Measurements from ENCODE around the gene LGALSL. TPM values are rescaled to one million over a fixed set of nuclear protein-coding genes. Genes with fewer than 3 reads are reported as not detected.
"Not testable (repeated sequence)": the region's sequence is repeated elsewhere in the genome, so short reads cannot be mapped to it uniquely, and the experiment has no call there.

Gene LGALSL
- total RNA-seq, 4 donors from 2014 or later: 81.9 to 231 (median 169) TPM

DNA sequence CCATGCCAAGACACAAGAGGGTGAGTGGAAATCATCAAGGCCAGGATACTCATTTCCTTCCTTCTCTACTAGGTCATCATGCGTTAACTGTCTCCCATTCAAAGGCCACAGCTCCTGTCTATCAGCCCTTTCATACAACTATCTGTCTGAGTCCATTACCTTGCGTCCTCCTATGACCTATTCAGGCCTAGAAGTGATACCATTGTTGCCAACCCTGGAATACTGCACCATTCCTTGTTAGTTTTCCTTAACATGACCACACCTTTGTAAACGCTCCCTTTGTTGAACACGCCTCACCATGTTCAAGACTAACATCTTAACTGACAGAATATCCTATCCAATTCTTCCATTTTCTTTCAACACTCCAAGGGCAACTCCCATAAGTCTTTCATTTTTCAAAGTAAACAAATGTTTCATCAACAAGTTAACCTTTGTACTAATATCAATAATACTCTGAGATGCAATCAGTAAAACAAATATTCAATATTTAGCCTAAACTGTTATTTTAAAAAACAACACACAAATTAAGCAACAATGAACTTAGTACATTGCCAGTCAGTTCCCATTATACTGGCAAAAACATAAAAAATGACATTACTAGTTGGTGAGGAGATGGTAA lies 19.8 kb upstream of the LGALSL start:
- TF ChIP-seq, protein P1, sequence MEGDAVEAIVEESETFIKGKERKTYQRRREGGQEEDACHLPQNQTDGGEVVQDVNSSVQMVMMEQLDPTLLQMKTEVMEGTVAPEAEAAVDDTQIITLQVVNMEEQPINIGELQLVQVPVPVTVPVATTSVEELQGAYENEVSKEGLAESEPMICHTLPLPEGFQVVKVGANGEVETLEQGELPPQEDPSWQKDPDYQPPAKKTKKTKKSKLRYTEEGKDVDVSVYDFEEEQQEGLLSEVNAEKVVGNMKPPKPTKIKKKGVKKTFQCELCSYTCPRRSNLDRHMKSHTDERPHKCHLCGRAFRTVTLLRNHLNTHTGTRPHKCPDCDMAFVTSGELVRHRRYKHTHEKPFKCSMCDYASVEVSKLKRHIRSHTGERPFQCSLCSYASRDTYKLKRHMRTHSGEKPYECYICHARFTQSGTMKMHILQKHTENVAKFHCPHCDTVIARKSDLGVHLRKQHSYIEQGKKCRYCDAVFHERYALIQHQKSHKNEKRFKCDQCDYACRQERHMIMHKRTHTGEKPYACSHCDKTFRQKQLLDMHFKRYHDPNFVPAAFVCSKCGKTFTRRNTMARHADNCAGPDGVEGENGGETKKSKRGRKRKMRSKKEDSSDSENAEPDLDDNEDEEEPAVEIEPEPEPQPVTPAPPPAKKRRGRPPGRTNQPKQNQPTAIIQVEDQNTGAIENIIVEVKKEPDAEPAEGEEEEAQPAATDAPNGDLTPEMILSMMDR (IDR thresholded peaks at IDR 0.05): no peak
- TF ChIP-seq POLR2A (IDR thresholded peaks at IDR 0.05): no peak
- intact Hi-C loops (cut with DNase I; ENCODE audit: low total_unique reads): no loop called here
- WGBS, 2 donors: 83 to 87% methylated on average over 4 of the region's 4 CpGs
- no peak overlapping the region for H3K4me3 ChIP-seq (ENCODE audit: low read depth, poor library complexity, severe bottlenecking)
- no peak for DNase-seq (ENCODE audit: low spot score in 2 of 2)

DNA sequence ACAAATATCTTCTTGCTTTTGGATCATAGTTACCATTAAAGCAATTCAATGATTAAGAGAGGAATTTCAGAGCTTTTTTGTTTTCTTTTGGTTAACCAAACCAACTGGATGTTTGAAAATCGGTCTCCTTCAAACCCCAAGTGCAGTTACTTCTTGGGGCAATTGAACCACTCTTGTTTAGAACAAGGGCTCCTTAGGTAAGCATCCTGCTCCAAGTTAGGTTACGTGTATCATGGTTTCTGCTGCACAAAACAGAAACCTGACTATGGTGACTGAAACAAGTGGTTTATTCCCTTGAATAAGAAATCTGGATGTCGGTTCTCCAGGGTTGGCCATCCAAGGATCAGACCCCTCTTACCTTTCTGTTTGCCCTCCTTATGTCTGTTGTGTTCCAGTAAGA lies 16.1 kb upstream of the LGALSL start:
- TF ChIP-seq, protein P1 (IDR thresholded peaks at IDR 0.05): no peak
- TF ChIP-seq POLR2A (IDR thresholded peaks at IDR 0.05): no peak
- H3K4me3 ChIP-seq (ENCODE audit: low read depth, poor library complexity, severe bottlenecking): no peak overlapping the region
- DNase-seq (ENCODE audit: low spot score in 2 of 2): no peak
- WGBS, 2 donors: 93 to 96% methylated on average over 3 of the region's 3 CpGs
- intact Hi-C loops (cut with DNase I; ENCODE audit: low total_unique reads): no loop called here

DNA sequence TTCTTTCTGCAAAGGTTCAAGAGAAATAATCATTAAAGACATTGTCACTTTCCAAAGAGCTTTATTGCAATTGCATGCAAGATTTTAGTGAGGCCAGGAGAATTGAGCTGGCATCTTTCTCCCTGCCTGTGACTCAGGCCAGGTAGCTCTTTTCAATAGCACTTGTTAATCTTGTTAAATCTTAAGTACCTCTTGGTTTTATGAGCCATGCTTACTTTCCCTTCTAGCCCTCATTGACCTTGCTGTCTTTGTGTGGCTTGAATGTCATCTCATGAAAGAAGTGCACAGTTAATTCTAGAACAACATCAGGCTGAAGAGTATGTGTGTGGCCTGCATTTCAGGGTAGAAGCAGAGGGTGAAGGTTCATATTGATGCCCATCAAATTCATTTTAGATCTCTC lies 14.8 kb upstream of the LGALSL start:
- intact Hi-C loops (cut with DNase I; ENCODE audit: low total_unique reads): no loop called here
- DNase-seq (ENCODE audit: low spot score in 2 of 2): no peak
- TF ChIP-seq, protein P1 (IDR thresholded peaks at IDR 0.05): no peak
- no peak for TF ChIP-seq POLR2A (IDR thresholded peaks at IDR 0.05)
- no peak overlapping the region for H3K4me3 ChIP-seq (ENCODE audit: low read depth, poor library complexity, severe bottlenecking)

DNA sequence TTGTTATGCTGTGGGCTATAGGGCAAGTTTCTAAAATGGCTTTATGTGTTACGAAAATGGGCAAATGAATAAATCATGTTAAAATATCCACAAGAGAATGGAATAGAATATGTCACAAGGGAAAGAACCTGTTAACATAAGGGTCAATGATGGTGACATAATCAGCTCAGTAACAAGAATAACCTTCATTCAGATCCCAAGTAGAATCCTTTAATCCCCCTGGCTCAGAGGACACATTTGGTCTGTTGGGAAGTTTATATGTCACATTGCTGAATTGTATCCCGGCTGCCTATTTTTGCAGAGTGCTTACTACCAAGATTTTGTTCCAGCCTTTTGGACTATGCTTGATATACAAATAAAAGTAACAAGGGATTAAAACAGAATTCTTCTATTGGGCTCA lies 13.1 kb upstream of the LGALSL start:
- TF ChIP-seq, protein P1 (IDR thresholded peaks at IDR 0.05): no peak
- TF ChIP-seq POLR2A (IDR thresholded peaks at IDR 0.05): no peak
- intact Hi-C loops (cut with DNase I; ENCODE audit: low total_unique reads): no loop called here
- 81 to 85% methylated on average over 2 of the region's 2 CpGs for WGBS, 2 donors
- H3K4me3 ChIP-seq (ENCODE audit: low read depth, poor library complexity, severe bottlenecking): no peak overlapping the region
- no peak for DNase-seq (ENCODE audit: low spot score in 2 of 2)

DNA sequence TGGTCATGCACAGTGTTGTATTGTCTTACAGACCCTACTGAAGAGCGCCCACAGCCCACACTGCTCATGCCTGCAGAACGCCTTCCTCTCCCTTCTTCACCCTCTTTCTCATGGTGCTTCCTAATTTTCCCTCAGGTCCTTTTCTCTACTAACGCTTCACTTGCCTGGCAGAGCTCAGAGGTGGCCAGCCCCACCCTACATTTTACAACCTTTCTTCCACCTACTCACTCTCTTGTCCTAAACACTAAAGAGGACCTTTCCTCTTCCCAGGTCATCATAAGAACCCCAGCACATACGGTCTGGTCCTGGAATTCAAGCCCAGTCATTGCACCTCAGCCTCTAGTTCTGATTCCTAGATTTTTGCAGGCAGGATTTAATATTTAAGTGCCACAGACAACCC lies 11.7 kb upstream of the LGALSL start:
- TF ChIP-seq, protein P1 (IDR thresholded peaks at IDR 0.05): no peak
- TF ChIP-seq POLR2A (IDR thresholded peaks at IDR 0.05): no peak
- WGBS, 2 donors: 66 to 74% methylated on average over 4 of the region's 4 CpGs
- no peak for DNase-seq (ENCODE audit: low spot score in 2 of 2)
- intact Hi-C loops (cut with DNase I; ENCODE audit: low total_unique reads): no loop called here
- no peak overlapping the region for H3K4me3 ChIP-seq (ENCODE audit: low read depth, poor library complexity, severe bottlenecking)

DNA sequence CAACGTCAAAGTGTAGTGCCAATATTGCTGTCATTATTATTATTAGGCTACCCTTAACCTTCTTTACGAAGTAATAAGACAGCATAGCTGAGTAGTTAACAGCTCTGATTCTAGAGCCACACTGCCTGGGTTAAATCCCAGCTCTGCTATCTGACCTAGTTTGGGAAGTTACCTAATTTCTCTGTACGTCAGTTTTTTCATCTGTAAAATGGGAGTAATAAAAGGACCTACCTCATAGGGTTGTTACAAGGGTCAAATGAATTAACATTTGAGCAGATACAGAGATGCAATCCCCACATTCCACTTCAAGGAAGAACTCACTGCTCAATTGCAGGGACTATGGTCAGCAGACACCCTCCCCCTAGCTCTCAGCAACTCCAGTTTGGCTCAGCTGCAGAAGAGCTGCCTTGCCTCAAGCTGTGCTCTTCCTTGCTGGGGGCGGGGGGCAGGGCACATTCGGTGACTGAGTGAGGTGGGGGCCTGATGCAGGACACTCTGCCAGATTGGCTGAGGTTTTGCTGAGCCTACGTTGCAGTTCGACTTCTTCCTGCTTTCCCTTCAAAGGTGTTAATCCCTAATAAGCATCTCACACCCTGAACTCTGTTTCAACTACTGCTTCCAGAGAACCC lies 11.0 kb upstream of the LGALSL start:
- H3K4me3 ChIP-seq (ENCODE audit: low read depth, poor library complexity, severe bottlenecking): no peak overlapping the region
- TF ChIP-seq POLR2A (IDR thresholded peaks at IDR 0.05): no peak
- TF ChIP-seq, protein P1 (IDR thresholded peaks at IDR 0.05): no peak
- intact Hi-C loops (cut with DNase I; ENCODE audit: low total_unique reads): no loop called here
- no peak for DNase-seq (ENCODE audit: low spot score in 2 of 2)
- WGBS, 2 donors: 66 to 70% methylated on average over 7 of the region's 7 CpGs

DNA sequence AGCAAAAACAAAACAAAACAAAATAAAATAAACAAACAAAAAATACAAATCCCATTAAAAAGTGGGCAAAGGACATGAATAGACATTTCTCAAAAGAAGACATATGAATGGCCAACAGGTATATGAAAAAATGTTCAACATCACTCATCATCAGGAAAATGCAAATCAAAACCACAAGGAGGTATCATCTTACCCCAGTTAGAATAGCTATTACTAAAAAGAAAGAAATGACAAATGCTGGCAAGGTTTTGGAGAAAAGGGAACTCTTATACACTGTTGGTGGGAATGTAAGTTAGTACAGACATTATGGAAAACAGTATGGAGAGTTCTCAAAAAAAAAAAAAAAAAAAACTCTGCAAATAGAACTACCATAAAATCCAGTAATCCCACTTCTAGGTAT lies 8.0 kb upstream of the LGALSL start:
- H3K4me3 ChIP-seq (ENCODE audit: low read depth, poor library complexity, severe bottlenecking); intact Hi-C loops (cut with DNase I; ENCODE audit: low total_unique reads); DNase-seq (ENCODE audit: low spot score in 2 of 2): not testable (repeated sequence)
